Activated CD8-positive, alpha-beta memory T cell treated with anti-CD3 and anti-CD28 coated beads, Interleukin-2, amount 50 U/mL, for 24 hours (primary cell): ENCODE data around the gene LRRFIP2.
"Not testable (repeated sequence)": the region's sequence is repeated elsewhere in the genome, so short reads cannot be mapped to it uniquely, and the experiment has no call there.

Source experiments
- DNase-seq: peaks from one replicate; pipeline ENCODE4 v3.0.0-alpha.2; 2020; ENCODE audit errors: extremely low read depth

Gene LRRFIP2, protein sequence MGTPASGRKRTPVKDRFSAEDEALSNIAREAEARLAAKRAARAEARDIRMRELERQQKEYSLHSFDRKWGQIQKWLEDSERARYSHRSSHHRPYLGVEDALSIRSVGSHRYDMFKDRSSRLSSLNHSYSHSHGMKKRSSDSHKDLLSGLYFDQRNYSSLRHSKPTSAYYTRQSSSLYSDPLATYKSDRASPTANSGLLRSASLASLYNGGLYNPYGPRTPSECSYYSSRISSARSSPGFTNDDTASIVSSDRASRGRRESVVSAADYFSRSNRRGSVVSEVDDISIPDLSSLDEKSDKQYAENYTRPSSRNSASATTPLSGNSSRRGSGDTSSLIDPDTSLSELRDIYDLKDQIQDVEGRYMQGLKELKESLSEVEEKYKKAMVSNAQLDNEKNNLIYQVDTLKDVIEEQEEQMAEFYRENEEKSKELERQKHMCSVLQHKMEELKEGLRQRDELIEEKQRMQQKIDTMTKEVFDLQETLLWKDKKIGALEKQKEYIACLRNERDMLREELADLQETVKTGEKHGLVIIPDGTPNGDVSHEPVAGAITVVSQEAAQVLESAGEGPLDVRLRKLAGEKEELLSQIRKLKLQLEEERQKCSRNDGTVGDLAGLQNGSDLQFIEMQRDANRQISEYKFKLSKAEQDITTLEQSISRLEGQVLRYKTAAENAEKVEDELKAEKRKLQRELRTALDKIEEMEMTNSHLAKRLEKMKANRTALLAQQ

DNA sequence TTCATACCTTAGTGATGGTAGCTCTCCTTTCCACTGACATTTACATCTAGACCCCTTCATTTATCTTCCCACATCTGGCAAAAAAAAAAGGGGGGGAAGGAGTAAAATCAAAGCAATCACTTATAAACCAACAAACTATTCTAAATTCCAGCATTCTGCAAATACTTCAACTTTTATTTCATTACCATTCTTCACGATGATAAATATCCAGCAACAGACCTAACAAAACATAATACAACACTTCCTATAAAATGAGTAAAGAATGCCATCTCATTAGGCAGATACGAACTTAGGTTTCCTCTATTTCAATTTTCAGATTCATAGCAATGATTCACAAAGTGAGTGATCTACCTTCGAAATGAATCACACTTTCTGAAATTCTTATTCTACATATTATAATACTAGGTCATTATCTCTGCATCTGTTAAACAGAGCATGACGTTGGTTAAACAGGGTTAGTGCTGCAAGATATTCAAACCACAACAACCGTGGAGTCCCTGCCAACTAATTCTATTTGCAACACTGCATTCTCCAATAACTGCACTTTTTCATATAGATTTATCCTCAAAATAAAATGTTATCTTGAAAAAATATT, at the start of gene LRRFIP2:
Gene LRRFIP2, minus strand, starts transcription at position 51 of the 595 bp plus-strand sequence. CDS start 25,599 bp downstream, outside the sequence.
- DNase-seq, result no peak

GRCh38 chr3:37223576-37223975, 49.2 kb upstream of the LRRFIP2 start:
- no peak for DNase-seq

DNA sequence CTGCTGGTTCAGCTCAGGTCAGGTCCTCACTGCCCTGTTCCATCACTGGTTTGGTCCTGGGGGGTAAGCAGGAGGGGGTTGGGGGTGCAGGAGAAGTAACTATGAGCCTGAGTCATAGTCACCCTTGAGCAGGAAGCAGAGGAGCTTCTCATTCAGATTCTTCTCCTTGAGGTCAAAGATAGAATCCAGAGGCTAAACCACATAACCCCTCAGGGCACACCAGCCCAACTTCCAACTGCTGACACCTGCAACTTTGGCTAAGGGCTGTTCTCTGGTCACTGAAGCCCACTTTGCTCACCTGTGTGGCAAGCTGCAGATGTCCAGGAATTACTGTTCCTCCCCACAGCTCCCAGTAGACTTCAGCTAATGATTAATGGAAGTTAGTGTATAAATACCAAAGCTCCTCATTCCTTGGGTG, 48.8 kb upstream of the LRRFIP2 start:
- DNase-seq, result no peak

DNA sequence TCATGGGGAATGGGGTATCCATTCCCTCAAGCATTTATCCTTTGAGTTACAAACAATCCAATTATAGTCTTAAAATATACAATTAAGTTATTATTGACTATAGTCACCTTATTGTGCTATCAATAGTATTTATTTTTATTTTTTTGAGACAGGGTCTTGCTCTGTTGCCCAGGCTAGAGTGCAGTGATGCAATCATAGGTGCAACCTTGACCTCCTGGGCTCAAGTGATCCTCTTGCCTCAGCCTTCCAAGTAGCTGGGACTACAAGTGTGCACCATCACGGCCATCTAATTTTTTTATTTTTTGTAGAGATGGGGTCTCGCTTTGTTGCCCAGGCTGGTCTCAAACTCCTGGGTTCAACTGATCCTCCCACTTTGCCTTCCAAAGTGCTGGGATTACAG, 48.2 kb upstream of the LRRFIP2 start:
- DNase-seq, result not testable (repeated sequence)

GRCh38 chr3:37221407-37221806, 47.0 kb upstream of the LRRFIP2 start:
- DNase-seq, result no peak

DNA sequence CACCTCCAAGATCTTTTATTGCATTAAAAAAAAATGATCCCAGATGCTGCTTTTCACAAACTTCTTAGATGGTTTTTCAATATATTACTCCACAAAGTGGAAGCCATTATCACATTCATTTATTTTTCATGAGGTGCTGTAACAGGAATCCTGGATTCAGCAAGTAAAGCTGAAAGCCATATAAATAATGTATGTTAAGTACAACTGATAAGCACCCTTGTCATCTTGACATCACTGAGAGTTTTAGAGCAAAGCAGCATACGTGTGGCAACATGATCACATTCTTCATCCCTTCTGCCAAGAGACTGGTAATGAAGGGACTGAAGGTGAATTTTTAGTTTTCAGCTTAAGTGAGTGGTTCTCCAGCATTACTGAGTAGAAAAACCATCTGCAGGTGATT, 44.9 kb upstream of the LRRFIP2 start:
- DNase-seq, result no peak

DNA sequence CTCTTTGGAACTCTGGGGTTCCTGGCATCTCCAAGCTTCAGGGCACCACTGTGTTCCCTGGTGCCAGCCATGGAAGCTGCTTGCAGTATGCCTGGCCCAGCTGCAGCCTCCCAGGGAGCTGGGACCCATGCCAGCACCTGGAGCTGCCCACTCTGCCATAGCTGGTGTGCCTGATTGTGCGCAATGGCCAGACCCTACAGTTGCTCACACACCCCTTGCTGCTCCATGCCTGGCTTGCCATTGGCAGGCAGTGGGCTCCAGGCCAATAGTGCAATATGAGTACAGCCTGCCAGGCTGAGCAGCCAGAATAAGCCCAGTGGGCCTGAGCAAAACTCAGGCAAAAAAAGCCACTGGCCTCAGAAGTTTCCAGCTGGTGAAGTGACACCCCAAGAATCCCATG, 43.8 kb upstream of the LRRFIP2 start:
- DNase-seq, result no peak

GRCh38 chr3:37217098-37217849, 42.9 kb upstream of the LRRFIP2 start:
- no peak for DNase-seq

DNA sequence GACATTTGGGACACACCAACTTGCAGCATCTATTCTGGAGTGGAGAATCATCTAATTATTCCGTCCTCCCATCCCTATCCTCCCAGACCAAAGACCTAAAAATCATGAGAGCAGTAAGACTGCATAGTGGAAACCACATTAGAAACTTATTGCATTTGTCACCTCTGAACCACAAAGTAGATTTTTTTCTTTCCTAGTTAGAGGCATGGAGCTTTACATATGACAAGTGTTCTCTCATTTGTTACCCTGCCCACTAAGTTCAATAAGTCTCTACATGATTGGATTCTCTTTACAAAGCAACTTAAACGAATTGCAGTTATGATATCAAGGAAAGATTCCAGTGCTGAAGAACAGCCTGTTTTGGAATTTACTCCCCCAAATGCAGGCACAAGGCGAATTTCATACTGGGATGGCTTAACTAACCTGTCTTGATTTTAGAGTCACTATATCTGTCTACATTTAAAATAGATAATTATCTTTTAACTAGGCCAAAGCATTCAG, 42.3 kb upstream of the LRRFIP2 start:
- no peak for DNase-seq

DNA sequence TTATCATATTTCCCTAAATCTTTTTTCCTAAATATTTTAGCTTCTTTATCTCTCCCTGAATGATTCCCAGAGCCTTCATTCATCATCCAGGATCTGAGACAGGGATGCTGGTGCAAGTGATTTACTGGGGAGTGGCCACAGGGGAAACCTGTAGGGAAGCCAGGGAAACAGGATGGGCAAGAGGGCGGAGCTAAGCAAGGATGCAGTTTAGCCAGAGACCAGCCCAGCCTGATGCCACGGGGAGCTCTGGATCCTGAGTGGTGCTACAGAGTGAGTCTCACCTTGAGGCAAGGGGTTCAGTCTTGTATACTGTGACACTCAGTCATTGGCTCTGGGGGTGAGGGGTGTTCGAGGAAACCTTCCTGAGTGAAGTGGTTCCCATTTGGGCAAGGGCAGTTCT, 39.7 kb upstream of the LRRFIP2 start:
- DNase-seq, result no peak

DNA sequence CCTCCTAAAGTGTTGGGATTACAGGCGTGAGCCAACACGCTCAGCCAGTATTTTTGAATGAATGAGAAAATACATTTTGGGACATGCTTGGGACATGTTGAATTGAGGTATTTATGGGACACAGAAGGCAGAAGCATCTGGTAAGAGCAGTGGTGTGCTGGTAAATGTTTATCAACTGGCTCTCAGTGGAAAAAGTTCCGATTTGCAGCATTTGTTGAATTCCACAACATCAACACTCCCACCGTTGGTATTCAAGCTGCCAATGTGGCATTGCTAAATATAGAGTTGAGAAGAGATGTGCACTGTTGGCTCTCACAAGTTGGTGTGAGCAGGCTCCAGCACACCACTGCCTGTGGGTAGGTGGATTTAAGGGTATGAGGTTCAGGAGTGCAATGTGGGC, 35.8 kb upstream of the LRRFIP2 start:
- no peak for DNase-seq

GRCh38 chr3:37208576-37208975, 34.2 kb upstream of the LRRFIP2 start:
- DNase-seq, result not testable (repeated sequence)

GRCh38 chr3:37208008-37208407, 33.6 kb upstream of the LRRFIP2 start:
- not testable (repeated sequence) for DNase-seq

GRCh38 chr3:37206041-37206440, 31.7 kb upstream of the LRRFIP2 start:
- not testable (repeated sequence) for DNase-seq

GRCh38 chr3:37204314-37204713, 29.9 kb upstream of the LRRFIP2 start:
- DNase-seq, result no peak

DNA sequence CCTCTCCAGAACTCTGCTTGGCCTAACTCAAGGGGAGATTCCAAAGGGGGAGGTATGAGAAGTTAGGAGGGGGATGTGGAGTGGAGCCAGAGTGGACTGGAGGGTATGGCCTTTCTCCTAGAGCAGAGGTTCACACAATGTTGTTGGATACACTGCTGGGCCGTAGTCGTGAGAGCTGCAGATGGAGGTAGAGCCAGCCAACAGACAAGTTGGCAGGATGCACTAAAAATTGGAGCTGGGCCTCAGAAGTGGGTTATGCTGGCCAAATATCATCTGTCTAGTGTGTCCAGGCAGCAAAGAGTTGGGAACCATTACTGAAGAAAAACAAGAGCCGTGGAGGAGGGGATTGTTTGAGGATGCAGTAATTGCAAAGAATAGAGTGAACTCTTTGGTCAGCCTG, 27.7 kb upstream of the LRRFIP2 start:
- DNase-seq, result no peak

- no peak for DNase-seq
These were observed 25.8 kb upstream of the LRRFIP2 start for GRCh38 chr3:37200141-37200540.

- no peak for DNase-seq
These were observed 24.6 kb upstream of the LRRFIP2 start for GRCh38 chr3:37198996-37199395.

DNA sequence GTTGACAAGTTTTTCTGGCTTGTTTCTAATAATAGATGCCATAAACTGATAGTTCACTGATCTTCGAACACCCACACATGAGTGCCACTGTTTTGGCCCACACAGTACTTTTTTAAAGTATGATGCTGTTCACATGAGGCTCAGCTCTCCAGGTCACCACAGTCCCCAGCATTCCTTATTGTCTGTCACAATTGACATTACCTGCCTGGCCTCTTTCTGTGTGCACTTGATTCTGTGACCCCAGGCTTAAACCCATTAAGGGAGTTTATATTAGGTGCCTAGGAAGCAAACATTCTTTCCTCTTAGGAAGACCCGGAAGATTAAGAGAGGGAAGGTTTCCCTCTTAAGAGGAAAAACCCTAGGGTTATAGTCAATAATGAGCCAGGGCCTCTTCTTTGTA, 24.2 kb upstream of the LRRFIP2 start:
- DNase-seq, result no peak

DNA sequence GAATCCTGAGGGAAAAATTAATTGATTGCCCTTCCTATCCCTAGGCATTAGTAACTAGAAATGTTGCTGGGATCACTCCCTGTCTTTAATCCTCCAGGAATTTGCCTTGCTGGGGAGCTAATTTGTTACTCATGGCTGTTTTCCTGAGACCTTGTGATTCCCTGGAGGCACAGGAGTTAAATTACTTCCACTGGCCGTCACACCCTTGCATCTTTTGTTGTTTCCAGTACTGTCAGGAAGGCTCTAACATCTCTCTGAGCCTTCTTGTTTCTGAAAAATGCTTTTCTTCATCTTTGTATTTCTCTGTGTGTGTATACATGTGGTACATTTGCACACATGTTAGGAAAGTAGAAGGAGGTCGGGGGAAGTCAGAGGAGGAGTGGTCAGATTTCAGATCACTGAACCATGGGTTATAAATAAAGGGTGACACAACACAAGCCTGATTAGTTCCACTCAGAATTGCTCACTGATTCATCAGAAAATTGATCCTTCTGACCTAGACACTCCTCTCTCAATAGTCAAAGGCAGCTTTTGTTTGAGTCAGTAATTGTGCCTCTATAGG, 23.5 kb upstream of the LRRFIP2 start:
- DNase-seq, result no peak

- no peak for DNase-seq
These were observed 20.2 kb upstream of the LRRFIP2 start for GRCh38 chr3:37194533-37194932.
